Large intestine (tissue), 3 donors: ENCODE results near the gene NUP133. TPM values are rescaled to one million over a fixed set of nuclear protein-coding genes. Genes with fewer than 3 reads are reported as not detected.

Experiments used
- DNase-seq, 2 donors: peaks; one replicate each; pipeline versions ENCODE4 v3.0.0 to v3.0.0-alpha.2; 2013
- H3K27ac ChIP-seq: one replicate; pipeline ENCODE4 v1.5.1; 2013; ENCODE audit warnings: low read length
- H3K27me3 ChIP-seq: 2 replicates; pipeline ENCODE4 v1.6.1; 2013; ENCODE audit warnings: low read length; ENCODE audit not compliant: control insufficient read depth, insufficient read depth
- H3K36me3 ChIP-seq: 2 replicates; pipeline ENCODE4 v1.6.1; 2013; ENCODE audit warnings: low read length; ENCODE audit not compliant: control insufficient read depth, insufficient read depth
- H3K4me1 ChIP-seq: one replicate; pipeline ENCODE4 v1.6.1; 2013; ENCODE audit warnings: low read length; ENCODE audit not compliant: control insufficient read depth, insufficient read depth
- H3K4me3 ChIP-seq: one replicate; pipeline ENCODE4 v1.5.1; 2013; ENCODE audit warnings: low read length
- H3K9me3 ChIP-seq: one replicate; pipeline ENCODE4 v1.6.1; 2013; ENCODE audit warnings: mild to moderate bottlenecking, low read depth, low read length, moderate library complexity; ENCODE audit not compliant: control insufficient read depth
- WGBS: methylation state at CpG from one replicate; pipeline ENCODE4 v1.1.5; 2013; ENCODE audit warnings: low lambda C conversion rate; ENCODE audit not compliant: insufficient coverage; 5-methylcytosine and 5-hydroxymethylcytosine counted together
- polyA plus RNA-seq: library from polyadenylated mRNA; unstranded; fragments of 120-200 nt; gene quantifications from one replicate; pipeline ENCODE4 v1.2.1, GENCODE V29; 2013

NUP133 gene
- polyA plus RNA-seq, 1 donor = 29.7 TPM

DNA sequence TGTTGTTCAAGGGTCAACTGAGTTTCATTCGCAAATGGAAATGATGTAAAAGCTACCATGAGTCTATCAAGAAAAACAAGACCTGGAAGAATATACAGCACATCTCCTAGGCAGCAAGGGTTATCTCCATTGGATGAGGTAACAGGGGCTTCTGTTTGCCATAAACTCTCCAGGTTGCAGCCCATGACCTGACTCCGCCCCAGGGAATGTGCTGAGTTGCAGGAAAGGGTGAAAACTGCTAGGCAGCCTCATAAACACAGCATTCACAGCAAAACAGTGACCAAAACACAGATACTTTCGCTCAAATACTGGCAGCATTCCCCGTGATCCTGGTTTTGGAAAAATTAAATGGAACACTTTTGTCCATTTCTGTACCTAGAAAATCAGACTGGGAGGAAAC, 54.1 kb downstream of the NUP133 start:
- H3K9me3 ChIP-seq = no peaks in the 10 kb centered on the region
- no peak overlapping the region for H3K4me3 ChIP-seq
- 83% methylated on average over 1 of the region's 4 CpGs for WGBS
- H3K27ac ChIP-seq = peak overlapping the region; percentile 13
- peak; percentile 57 to 70 for DNase-seq
- no peaks in the 10 kb centered on the region for H3K4me1 ChIP-seq
- H3K27me3 ChIP-seq = no peaks in the 10 kb centered on the region
- peaks cover 32% of the 10 kb centered on the region for H3K36me3 ChIP-seq

DNA sequence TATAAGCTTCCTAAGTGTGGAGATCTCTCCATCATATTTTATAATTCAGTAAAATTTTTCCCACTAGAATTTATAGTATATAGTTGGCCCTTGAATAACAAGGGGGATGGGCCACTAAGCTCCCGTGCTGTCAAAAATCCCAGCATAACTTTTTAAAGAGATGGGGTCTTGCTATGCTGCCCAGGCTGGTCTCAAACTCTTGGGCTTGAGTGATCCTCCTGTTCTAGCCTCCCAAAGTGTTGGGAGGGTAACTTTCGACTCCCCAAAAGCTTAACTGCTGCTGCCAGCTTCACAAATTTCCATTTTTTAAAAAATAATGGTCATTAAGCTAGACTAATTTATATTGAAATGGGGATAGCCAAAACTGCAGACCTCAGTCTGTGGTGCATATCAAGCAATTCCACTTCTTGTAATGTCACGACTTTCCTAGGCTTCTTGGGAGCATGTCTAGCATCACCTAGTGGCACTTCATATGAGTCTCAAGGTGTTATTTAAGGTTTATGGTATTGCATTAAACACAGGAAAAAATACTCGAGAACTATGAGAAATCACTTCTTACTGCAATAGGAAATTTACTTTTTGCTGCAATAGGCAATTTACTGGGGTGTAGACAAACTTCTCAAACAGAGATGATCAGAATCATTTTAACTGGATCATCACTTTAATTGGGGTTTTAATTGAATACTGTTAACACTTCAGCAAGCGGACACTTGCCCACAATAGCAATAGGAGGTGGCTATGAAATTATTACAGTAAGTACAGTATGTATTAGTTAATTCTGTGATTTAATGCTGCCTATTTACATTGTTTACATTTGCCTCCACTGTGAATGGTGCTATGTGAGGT, 55.0 kb downstream of the NUP133 start:
- 100% methylated on average over 1 of the region's 5 CpGs for WGBS
- Histone ChIP-seq H3K9me3 (no peaks in the 10 kb centered on the region), H3K4me3 (no peak overlapping the region), H3K36me3 (peaks cover 36% of the 10 kb centered on the region), H3K27me3 (no peaks in the 10 kb centered on the region), H3K27ac (no peak overlapping the region), H3K4me1 (no peaks in the 10 kb centered on the region)
- peak in 1 of 2 donors; percentile 8 for DNase-seq

DNA sequence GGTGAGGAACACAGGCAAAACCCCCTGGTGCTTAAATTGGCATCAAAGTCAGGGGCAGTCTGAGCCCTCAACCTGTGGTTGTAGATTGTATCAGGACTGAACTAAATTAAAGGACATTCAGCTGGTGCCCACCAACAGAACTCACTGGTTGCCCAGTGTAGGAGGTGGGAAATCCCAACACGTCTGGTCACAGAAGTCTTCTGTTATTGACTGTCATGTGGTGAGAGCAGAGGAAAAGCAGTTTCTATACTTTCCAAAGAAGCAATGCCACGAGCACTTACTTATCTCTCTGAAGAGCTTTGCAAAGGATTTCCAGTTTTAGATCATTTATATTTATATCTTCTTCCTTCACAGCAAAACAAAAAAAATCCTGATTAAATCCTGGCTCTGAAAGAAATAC, 59.3 kb downstream of the NUP133 start:
- WGBS = 100% methylated on average over 1 of the region's 2 CpGs
- H3K4me1 ChIP-seq = no peaks in the 10 kb centered on the region

DNA sequence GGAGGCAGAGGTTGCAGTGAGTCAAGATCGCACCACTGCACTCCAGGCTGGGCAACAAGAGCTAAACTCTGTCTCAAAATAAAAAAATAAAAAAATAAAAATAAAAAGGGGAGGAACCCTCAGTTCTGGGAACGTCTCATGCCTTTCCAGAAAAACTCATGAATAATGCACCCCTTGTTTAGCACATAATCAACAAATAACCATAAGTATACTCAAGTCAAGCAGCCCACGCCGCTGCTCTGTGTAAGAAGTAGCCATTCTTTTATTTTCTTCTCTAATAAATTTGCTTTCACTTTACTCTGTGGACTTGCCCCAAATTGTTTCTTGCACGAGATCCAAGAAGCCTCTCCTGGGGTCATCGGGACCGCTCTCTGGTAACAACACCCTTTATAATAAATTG, 59.8 kb downstream of the NUP133 start:
- Histone ChIP-seq H3K27me3 (no peaks in the 10 kb centered on the region), H3K27ac (no peak overlapping the region), H3K4me3 (no peak overlapping the region), H3K9me3 (no peaks in the 10 kb centered on the region), H3K36me3 (peaks cover 41% of the 10 kb centered on the region), H3K4me1 (no peaks in the 10 kb centered on the region)
- WGBS = no CpG with 5 or more reads among the region's 7 CpGs
- no peak for DNase-seq

More for the DNA sequence above, 59.3 kb downstream of the NUP133 start:
- H3K27me3 ChIP-seq = no peaks in the 10 kb centered on the region
- no peak overlapping the region for H3K27ac ChIP-seq
- peaks cover 37% of the 10 kb centered on the region for H3K36me3 ChIP-seq
- H3K9me3 ChIP-seq = no peaks in the 10 kb centered on the region
- no peak overlapping the region for H3K4me3 ChIP-seq
- no peak for DNase-seq

DNA sequence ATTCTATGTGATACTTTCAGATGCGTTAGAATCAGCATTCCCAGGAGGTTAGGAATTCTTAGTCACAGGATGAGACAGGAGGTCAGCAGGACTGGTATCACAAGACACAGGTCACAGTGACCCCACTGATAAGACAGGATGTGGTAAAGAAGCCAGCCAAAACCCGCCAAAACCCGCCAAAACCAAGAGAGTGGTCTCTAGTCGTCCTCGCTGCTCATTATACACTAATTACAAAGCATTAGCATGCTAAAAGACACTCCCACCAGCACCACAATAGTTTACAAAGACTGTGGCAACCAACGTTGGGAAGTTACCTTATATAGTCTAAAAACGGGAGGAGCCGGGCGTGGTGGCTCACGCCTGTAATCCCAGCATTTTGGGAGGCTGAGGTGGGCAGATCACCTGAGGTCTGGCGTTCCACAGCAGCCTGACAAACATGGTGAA, 60.3 kb downstream of the NUP133 start:
- Histone ChIP-seq H3K27me3 (no peaks in the 10 kb centered on the region), H3K27ac (no peak overlapping the region), H3K9me3 (no peaks in the 10 kb centered on the region), H3K4me3 (no peak overlapping the region), H3K4me1 (no peaks in the 10 kb centered on the region), H3K36me3 (peaks cover 46% of the 10 kb centered on the region)
- no peak for DNase-seq
- WGBS = no CpG with 5 or more reads among the region's 11 CpGs

DNA sequence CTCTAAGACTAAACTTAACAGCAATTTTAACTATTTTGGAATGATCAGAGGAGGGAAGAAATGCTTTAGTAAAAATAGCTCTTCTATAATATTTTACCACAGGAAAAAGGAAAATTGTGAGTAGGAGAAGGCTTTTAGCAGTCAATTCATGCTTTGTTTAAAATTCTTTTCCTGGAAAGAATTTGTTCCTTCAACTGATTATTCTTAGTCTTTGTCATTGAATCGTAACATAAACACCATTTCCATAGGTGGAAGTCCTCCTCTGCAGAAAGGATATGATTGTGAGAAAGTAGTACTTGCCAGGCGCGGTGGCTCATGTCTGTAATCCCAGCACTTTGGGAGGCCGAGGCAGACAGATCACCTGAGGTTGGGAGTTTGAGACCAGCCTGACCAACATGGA, 62.3 kb downstream of the NUP133 start:
- no peak for DNase-seq
- no peaks in the 10 kb centered on the region for H3K4me1 ChIP-seq
- H3K27me3 ChIP-seq = no peaks in the 10 kb centered on the region
- WGBS = no CpG with 5 or more reads among the region's 4 CpGs
- H3K9me3 ChIP-seq = no peaks in the 10 kb centered on the region
- H3K27ac ChIP-seq = no peak overlapping the region
- H3K4me3 ChIP-seq = no peak overlapping the region
- H3K36me3 ChIP-seq = peaks cover 46% of the 10 kb centered on the region

DNA sequence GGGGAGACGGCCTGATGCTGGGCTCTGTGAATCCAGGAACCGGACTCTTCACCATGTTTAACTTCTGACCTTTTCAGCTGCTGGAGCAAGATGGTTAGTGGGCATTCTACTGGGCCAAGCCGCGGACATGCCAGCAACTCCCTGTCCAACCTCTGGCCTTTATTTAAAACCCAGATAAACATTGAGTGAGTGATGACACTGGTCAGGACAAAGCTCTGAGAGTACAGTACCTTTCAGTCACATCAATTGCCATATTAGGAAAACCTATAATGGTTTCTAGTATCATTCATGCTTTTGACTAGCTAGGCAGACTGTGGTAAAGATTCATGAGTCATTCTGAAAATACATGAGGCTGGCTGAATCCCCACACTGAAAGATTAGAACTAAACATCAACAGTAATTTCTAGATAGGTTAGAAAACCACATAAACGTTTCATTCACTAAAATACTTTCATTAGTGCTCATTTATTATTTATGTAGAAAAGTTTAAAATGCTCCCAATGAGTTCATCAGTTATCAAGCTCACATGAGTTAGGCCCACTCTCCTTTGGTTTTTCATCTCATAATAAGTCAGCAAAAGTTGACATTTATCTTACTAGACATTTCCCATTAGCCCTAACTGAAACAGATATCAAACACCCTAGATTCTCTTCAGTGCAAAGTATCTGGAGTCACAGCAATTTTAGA, 67.1 kb downstream of the NUP133 start:
- peaks cover 9% of the 10 kb centered on the region for H3K27me3 ChIP-seq
- no peak overlapping the region for H3K4me3 ChIP-seq
- no peak for DNase-seq
- H3K27ac ChIP-seq = no peak overlapping the region
- no peaks in the 10 kb centered on the region for H3K9me3 ChIP-seq
- H3K36me3 ChIP-seq = peaks cover 35% of the 10 kb centered on the region
- no peaks in the 10 kb centered on the region for H3K4me1 ChIP-seq
- WGBS = 63% methylated on average over 1 of the region's 5 CpGs

DNA sequence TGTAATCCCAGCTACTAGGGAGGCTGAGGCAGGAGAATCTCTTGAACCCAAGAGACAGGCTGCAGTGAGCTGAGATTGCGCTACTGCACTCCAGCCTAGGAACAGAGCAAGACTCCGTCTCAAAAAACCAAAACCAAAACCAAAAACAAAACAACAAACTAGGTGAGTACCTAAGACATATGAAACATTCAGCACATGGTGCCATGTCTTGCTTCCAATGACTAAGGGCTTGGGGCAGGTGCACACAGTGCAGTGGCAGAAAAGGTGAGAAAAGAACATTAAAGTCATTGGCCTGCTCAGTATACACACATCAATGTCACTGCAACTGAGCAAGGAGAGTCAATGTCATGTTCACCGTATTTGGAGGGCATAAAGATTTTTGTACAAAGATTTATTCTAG, 70.1 kb downstream of the NUP133 start:
- WGBS = 83% methylated on average over 1 of the region's 3 CpGs
- Histone ChIP-seq H3K4me3 (no peak overlapping the region), H3K27me3 (peaks cover 37% of the 10 kb centered on the region), H3K36me3 (peaks cover 18% of the 10 kb centered on the region), H3K9me3 (peaks cover 3% of the 10 kb centered on the region), H3K27ac (no peak overlapping the region), H3K4me1 (no peaks in the 10 kb centered on the region)
- no peak for DNase-seq

DNA sequence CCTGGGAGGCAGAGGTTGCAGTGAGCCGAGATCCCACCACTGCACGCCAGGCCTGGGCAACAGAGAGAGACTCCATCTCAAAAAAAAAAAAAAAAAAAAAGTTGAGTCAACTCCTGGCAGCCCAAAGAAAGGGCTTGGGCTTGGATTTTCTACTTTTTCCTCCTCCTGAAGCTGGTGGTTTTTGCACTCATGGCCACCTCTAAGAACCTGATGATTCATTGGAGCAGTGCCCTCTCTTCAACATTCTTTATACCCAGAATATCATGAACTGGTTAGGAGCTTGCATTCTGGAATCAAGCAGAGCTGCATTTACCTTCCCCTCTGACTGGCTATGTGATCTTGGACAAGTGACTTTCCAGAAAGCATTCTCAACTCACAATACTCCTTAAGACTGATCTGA, 70.7 kb downstream of the NUP133 start:
- H3K27me3 ChIP-seq = peaks cover 43% of the 10 kb centered on the region
- H3K4me1 ChIP-seq = no peaks in the 10 kb centered on the region
- peaks cover 13% of the 10 kb centered on the region for H3K36me3 ChIP-seq
- DNase-seq = no peak
- no peak overlapping the region for H3K4me3 ChIP-seq
- WGBS = no CpG with 5 or more reads among the region's 2 CpGs
- H3K9me3 ChIP-seq = peaks cover 8% of the 10 kb centered on the region
- no peak overlapping the region for H3K27ac ChIP-seq

DNA sequence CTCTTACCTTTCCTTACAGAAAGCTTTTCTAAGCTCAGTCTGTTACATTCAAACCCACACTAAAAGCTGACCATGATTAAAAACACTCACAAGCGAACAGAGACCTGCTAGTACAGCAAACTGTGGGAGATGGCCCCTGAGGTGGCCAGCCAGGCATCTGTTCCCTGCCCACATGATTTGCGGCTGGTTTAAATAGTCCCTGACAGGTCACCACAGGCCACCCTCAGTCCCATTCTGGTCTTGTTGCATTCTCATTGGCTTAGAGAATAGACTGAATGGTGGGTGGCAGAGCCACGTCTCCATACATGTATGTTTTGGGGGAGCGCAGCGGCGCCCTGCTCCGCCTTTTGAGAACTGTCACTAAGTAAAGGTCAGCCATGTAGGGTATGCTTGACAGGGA, 71.9 kb downstream of the NUP133 start:
- Histone ChIP-seq H3K9me3 (peaks cover 11% of the 10 kb centered on the region), H3K36me3 (peaks cover 6% of the 10 kb centered on the region), H3K4me3 (no peak overlapping the region), H3K27me3 (peaks cover 55% of the 10 kb centered on the region), H3K4me1 (peaks cover 5% of the 10 kb centered on the region), H3K27ac (no peak overlapping the region)
- DNase-seq = no peak
- WGBS = no CpG with 5 or more reads among the region's 7 CpGs
